ENCODE measurements around the gene AMHR2. TPM values are rescaled to one million over a fixed set of nuclear protein-coding genes. Genes with fewer than 3 reads are reported as not detected.

Gene AMHR2
- total and polyA plus RNA-seq, 9 of the 15 experiments (the other 6 are each of a cell fraction or from before 2014, with no cell fraction given), result 8.9 to 49.7 (median 19.3) TPM

GRCh38 chr12:53379389-53380103, 44.1 kb upstream of the AMHR2 start (continued):
- TF ChIP-seq ZHX1 (conservative IDR thresholded peaks at IDR 0.05; ENCODE audit: low read length) (no peak), NFXL1 (CRISPR knock-in tag; IDR thresholded peaks at IDR 0.05) (no peak), ZNF592 (IDR thresholded peaks at IDR 0.05) (no peak), ZNF76 (CRISPR knock-in tag; IDR thresholded peaks at IDR 0.05; ENCODE audit: borderline replicate concordance) (no peak), CHCHD3 (CRISPR knock-in tag; IDR thresholded peaks at IDR 0.05) (peak; percentile 82; the same call in 1 of the 2 replicates), ZNF445 (CRISPR knock-in tag; IDR thresholded peaks at IDR 0.05; ENCODE audit: low read depth) (no peak), NFIC (IDR thresholded peaks at IDR 0.05) (peak; percentile 35), ZNF57 (CRISPR knock-in tag; IDR thresholded peaks at IDR 0.05) (no peak), ZNF354B (CRISPR knock-in tag; IDR thresholded peaks at IDR 0.05) (no peak), ZBTB12 (CRISPR knock-in tag; IDR thresholded peaks at IDR 0.05) (peak; percentile 57; the same call in 1 of the 2 replicates), PHB (CRISPR knock-in tag; IDR thresholded peaks at IDR 0.05) (peak; percentile 61; the same call in 1 of the 2 replicates), TOE1 (IDR thresholded peaks at IDR 0.05; ENCODE audit: borderline replicate concordance) (0 out of 2 replicates have a peak, but pooled peaks have one; percentile 3), TOE1 (CRISPR knock-in tag; IDR thresholded peaks at IDR 0.05; ENCODE audit: borderline replicate concordance, low read depth) (no peak), RREB1 (CRISPR knock-in tag; IDR thresholded peaks at IDR 0.05) (no peak)

Measured in K562 (cell line).